SK-N-MC (cell line): ENCODE data around the gene OBSCN.

ENCODE experiments used
- EZH2 ChIP-seq: fragments of 200-600 bp; sonication (generic); IDR thresholded peaks from one replicate; pipeline ENCODE4 v1.6.1; 2017; ENCODE audit warnings: antibody characterized with exemption
- FOXP2 ChIP-seq: optimal IDR thresholded peaks from 2 replicates; pipeline ENCODE3; 2011; ENCODE audit warnings: mild to moderate bottlenecking, moderate library complexity; ENCODE audit not compliant: insufficient read depth; ENCODE audit errors: extremely low read length, control extremely low read depth
- POLR2AphosphoS5 ChIP-seq: IDR thresholded peaks from 2 replicates; pipeline ENCODE4 v1.6.1; 2012; ENCODE audit warnings: mild to moderate bottlenecking, low read depth, low read length, borderline replicate concordance

GRCh38 chr1:228411121-228411520 lies 203.3 kb downstream of the OBSCN start:
- TF ChIP-seq EZH2 (no peak), POLR2AphosphoS5 (no peak), FOXP2 (no peak)
